ENCODE data around the gene PDE4DIP. TPM values are rescaled to one million over a fixed set of nuclear protein-coding genes. Genes with fewer than 3 reads are reported as not detected.
"Not testable (repeated sequence)": the region's sequence is repeated elsewhere in the genome, so short reads cannot be mapped to it uniquely, and the experiment has no call there.

Gene PDE4DIP
- total RNA-seq, 2 donors from 2014 or later = 43.8 to 53.5 TPM

DNA sequence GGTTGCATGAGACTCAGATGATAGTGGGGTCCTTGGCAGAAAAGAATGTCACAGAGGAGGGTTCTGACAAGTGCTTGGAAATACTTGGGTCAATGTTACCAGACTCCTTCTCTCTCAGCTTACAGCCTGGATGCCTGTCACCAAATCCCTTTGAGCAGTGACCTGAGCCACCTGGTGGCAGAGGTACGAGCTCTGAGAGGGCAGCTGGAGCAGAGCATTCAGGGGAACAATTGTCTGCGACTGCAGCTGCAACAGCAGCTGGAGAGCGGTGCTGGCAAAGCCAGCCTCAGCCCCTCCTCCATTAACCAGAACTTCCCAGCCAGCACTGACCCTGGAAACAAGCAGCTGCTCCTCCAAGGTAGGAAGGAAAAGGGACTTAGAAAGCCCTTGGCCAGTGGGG, 180.1 kb downstream of the PDE4DIP start:
- H3K4me1 ChIP-seq; intact Hi-C loops (cut with DNase I); H3K9me3 ChIP-seq; H3K36me3 ChIP-seq; H3K9ac ChIP-seq (ENCODE audit: low read depth in 2 of 2, low read length in 2 of 2); DNase-seq; H3K27ac ChIP-seq; H3K4me3 ChIP-seq; H3K27me3 ChIP-seq: not testable (repeated sequence)

DNA sequence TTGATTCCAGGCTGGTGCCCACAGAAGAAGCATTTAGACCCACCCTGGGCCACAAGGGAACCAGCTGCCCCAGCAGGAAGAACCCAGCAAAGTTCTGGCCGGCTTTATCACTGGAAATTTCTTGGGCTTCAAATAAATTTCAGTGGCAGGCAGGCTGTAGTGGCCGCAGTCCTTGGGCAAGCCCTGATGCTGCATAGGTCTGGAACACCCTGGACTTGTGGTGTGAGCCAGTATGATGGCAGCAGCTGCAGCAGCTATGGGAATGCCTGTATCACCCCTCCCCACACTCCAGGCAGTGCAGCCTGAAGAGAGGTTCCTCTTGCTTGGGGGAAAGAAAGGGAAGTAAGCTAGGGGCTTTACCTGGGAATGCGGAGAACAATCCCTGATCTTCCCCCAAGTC, 189.7 kb downstream of the PDE4DIP start:
- H3K4me3 ChIP-seq; H3K36me3 ChIP-seq; intact Hi-C loops (cut with DNase I); H3K4me1 ChIP-seq; DNase-seq; H3K9ac ChIP-seq (ENCODE audit: low read depth in 2 of 2, low read length in 2 of 2); H3K27me3 ChIP-seq; H3K9me3 ChIP-seq; H3K27ac ChIP-seq: not testable (repeated sequence)

DNA sequence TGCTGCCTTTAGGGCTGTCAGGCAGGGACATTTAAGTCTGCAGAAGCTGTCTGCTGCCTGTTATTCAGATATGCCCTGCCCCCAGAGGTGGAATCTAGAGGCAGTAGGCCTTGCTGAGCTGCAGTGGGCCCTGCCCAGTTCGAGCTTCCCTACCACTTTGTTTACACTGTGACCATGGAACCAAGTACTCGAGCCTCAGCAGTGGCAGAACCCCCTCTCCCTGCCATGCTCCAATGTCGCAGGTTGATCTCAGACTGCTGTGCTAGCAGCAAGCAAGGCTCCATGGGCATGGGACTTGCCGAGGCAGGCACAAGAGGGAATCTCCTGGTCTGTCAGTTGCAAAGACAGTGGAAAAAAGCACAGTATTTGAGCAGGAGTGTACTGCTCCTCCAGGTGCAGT, 198.8 kb downstream of the PDE4DIP start:
- H3K27ac ChIP-seq; H3K36me3 ChIP-seq; DNase-seq; H3K4me1 ChIP-seq; H3K9me3 ChIP-seq; H3K4me3 ChIP-seq; H3K27me3 ChIP-seq; H3K9ac ChIP-seq (ENCODE audit: low read depth in 2 of 2, low read length in 2 of 2); intact Hi-C loops (cut with DNase I): not testable (repeated sequence)

DNA sequence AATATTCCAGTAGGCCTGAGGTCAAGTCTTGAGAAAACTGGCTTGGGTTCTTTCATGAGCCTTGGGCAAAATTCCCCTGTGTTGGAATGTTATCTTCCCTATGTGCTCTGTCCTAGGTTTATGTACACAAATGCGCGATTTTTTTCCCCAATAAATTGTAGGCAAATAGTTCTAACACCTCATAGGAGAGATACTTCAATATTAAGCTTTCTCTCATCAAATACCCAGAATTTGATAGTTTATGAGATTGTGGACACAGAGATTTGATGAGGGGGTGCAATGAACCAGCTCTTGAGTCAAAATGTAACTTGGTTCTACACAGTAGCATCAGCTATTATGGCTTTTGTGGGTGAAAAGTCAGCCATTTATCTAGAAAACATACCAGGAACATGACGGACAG, 220.4 kb downstream of the PDE4DIP start:
- H3K36me3 ChIP-seq; H3K9ac ChIP-seq (ENCODE audit: low read depth in 2 of 2, low read length in 2 of 2); intact Hi-C loops (cut with DNase I); DNase-seq; H3K4me3 ChIP-seq; H3K27ac ChIP-seq; H3K9me3 ChIP-seq; H3K27me3 ChIP-seq; H3K4me1 ChIP-seq: not testable (repeated sequence)

DNA sequence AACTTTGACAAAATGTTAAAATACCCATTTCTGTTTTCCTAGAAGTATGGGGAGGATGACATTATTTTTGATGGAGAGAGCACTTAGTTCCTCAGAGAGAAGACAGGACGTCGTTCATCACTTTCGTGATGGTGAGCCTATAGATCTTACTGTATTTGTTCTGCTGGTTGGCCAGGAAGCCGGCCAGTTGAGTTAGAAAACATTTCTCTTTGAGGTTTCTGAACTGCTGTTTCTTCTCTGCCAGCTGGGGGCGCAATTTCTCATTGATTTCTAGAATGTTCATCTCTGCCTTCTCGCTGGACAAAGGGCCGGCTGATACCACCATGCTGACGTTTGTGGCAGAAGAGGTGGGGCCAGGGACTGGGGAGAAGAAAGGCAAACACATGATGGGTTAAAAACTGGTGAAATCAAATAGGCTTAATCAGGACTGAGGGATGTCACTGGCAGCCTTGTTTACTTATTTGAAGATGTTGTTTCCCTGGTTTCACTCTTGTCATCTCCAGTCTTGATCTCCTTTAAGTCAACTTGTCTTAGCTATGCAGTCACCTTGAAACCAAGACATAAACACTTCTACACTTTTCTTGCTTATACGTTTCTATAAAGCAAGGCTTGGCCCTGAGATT, 231.4 kb downstream of the PDE4DIP start:
- H3K4me3 ChIP-seq; H3K27ac ChIP-seq; H3K9ac ChIP-seq (ENCODE audit: low read depth in 2 of 2, low read length in 2 of 2); DNase-seq; H3K4me1 ChIP-seq; H3K9me3 ChIP-seq; H3K36me3 ChIP-seq; intact Hi-C loops (cut with DNase I); H3K27me3 ChIP-seq: not testable (repeated sequence)

Other genes with a start within 250 kb of the PDE4DIP start
- gene NBPF14, start 248.4 kb upstream of the PDE4DIP start, total RNA-seq = 10 to 100 TPM; 14.1 to 21.6 TPM
- 1 to 10 TPM in 1 of 2 donors, not detected in 1; 1.7 TPM for gene NUDT4B, start 95.7 kb upstream of the PDE4DIP start, total RNA-seq

Data from colonic mucosa (tissue), 4 donors.